CD4-positive, CD25-positive, alpha-beta regulatory T cell (primary cell): ENCODE data around the gene RIPOR1. TPM values are rescaled to one million over a fixed set of nuclear protein-coding genes. Genes with fewer than 3 reads are reported as not detected.

ENCODE experiments used
- ATAC-seq, 2 donors: fragments of 150-1000 bp; cut with Tn5 transposase; one replicate each; pipeline ENCODE4 v1.10.0; 2021; ENCODE audit warnings: low read depth in 2 of 2, moderate number of reproducible peaks in 2 of 2, moderate library complexity in 1 of 2
- DNase-seq, 3 donors: peaks; one replicate each; pipeline versions ENCODE4 v3.0.0 to v3.0.0-alpha.2; 2012 to 2022; ENCODE audit warnings: mixed read lengths in 1 of 3
- H3K27ac ChIP-seq: one replicate; pipeline ENCODE4 v1.7.0; 2013; ENCODE audit warnings: mild to moderate bottlenecking, low read length; ENCODE audit not compliant: insufficient read depth, poor library complexity, severe bottlenecking
- H3K27me3 ChIP-seq: one replicate; pipeline ENCODE4 v1.7.0; 2013; ENCODE audit warnings: low read length; ENCODE audit not compliant: control insufficient read depth, insufficient read depth
- H3K36me3 ChIP-seq: one replicate; pipeline ENCODE4 v1.7.0; 2013; ENCODE audit warnings: mild to moderate bottlenecking, low read length, moderate library complexity; ENCODE audit not compliant: control insufficient read depth, insufficient read depth
- H3K4me1 ChIP-seq: 2 replicates; pipeline ENCODE4 v1.7.0; 2013; ENCODE audit warnings: mild to moderate bottlenecking, low read length; ENCODE audit not compliant: insufficient read depth, control insufficient read depth, poor library complexity, severe bottlenecking
- H3K4me3 ChIP-seq: one replicate; pipeline ENCODE4 v1.7.0; 2013; ENCODE audit warnings: low read depth, mild to moderate bottlenecking, low read length, moderate library complexity
- H3K9me3 ChIP-seq, 2 experiments: 1 replicate in 1 of 2; 2 replicates in 1 of 2; pipeline ENCODE4 v1.7.0; 2013; ENCODE audit warnings: low read length in 2 of 2, mild to moderate bottlenecking in 1 of 2, moderate library complexity in 1 of 2; ENCODE audit not compliant: control insufficient read depth in 2 of 2
- H3K27ac Mint-ChIP-seq, 3 donors: one replicate each; pipeline ENCODE4 v1.8.0; 2020 to 2022; ENCODE audit warnings: mild to moderate bottlenecking in 3 of 3, mixed read lengths in 3 of 3, moderate library complexity in 2 of 3
- H3K27me3 Mint-ChIP-seq: one replicate; pipeline ENCODE4 v1.8.0; 2022; ENCODE audit warnings: mild to moderate bottlenecking, mixed read lengths
- H3K36me3 Mint-ChIP-seq: one replicate; pipeline ENCODE4 v1.8.0; 2020; ENCODE audit warnings: mixed read lengths
- H3K4me1 Mint-ChIP-seq, 4 donors: one replicate each; pipeline ENCODE4 v1.8.0; 2020 to 2022; ENCODE audit warnings: mixed read lengths in 4 of 4, mild to moderate bottlenecking in 1 of 4
- H3K4me3 Mint-ChIP-seq, 4 donors: one replicate each; pipeline ENCODE4 v1.8.0; 2020 to 2022; ENCODE audit warnings: mild to moderate bottlenecking in 4 of 4, mixed read lengths in 4 of 4, moderate library complexity in 3 of 4
- H3K9me3 Mint-ChIP-seq, 7 donors: one replicate each; pipeline ENCODE4 v1.8.0; 2020 to 2022; ENCODE audit warnings: mixed read lengths in 7 of 7, mild to moderate bottlenecking in 3 of 7, moderate library complexity in 2 of 7
- polyA plus RNA-seq, 4 donors: library from polyadenylated mRNA; unstranded; fragments of 300-500 nt; fragmentation: Illumina TruSeq; gene quantifications; one replicate each; pipeline ENCODE4 v1.2.3, GENCODE V29; 2021
- total RNA-seq: library from RNA; stranded (reverse); gene quantifications from one replicate; pipeline ENCODE4 v1.2.3, GENCODE V29; 2022

Gene RIPOR1, protein sequence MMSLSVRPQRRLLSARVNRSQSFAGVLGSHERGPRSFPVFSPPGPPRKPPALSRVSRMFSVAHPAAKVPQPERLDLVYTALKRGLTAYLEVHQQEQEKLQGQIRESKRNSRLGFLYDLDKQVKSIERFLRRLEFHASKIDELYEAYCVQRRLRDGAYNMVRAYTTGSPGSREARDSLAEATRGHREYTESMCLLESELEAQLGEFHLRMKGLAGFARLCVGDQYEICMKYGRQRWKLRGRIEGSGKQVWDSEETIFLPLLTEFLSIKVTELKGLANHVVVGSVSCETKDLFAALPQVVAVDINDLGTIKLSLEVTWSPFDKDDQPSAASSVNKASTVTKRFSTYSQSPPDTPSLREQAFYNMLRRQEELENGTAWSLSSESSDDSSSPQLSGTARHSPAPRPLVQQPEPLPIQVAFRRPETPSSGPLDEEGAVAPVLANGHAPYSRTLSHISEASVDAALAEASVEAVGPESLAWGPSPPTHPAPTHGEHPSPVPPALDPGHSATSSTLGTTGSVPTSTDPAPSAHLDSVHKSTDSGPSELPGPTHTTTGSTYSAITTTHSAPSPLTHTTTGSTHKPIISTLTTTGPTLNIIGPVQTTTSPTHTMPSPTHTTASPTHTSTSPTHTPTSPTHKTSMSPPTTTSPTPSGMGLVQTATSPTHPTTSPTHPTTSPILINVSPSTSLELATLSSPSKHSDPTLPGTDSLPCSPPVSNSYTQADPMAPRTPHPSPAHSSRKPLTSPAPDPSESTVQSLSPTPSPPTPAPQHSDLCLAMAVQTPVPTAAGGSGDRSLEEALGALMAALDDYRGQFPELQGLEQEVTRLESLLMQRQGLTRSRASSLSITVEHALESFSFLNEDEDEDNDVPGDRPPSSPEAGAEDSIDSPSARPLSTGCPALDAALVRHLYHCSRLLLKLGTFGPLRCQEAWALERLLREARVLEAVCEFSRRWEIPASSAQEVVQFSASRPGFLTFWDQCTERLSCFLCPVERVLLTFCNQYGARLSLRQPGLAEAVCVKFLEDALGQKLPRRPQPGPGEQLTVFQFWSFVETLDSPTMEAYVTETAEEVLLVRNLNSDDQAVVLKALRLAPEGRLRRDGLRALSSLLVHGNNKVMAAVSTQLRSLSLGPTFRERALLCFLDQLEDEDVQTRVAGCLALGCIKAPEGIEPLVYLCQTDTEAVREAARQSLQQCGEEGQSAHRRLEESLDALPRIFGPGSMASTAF
- total RNA-seq (16.6 TPM), polyA plus RNA-seq (1 to 10 TPM in 3 of 4 donors, under 1 TPM in 1; 0.91 to 3.1 (median 2.1) TPM)

DNA sequence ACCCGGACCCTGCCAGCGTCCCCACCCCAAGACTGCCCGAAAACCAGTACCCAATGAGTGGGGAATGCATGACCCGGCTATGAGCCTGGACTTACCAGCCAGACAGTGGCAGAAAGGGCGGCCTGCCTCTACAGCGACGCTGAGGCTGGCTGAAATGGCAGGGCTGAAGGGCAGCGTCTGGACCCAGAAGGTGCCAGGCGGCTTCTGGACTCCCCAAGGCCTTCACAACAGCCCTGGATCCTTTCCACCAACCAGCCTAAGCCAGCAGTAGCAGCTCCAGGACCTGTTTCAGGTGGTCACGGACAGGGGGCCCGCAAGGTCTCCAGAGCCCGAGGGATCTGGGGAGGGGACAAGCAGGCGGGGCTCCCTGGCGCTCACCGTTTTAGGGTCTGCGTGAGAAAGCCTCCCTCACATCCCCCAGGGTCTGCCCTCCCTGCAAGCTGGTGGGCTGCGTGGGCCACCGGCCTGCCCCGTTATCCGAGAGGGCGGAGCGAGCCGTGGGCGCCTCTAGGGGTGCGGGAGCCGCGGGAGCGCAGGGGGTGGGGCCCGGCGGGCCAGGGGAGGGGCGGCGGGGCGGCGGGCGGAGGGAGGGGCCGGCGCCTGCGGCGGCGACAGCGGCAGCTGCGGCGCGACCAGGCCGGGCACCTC lies at the start of gene RIPOR1:
RIPOR1 (plus strand) TSS at position 608 of the 648 bp plus-strand sequence. CDS start 9,618 bp downstream, outside the sequence.
- peaks cover 27% of the 10 kb centered on the region for H3K4me1 ChIP-seq
- H3K27ac ChIP-seq, result no peak within 1 kb of the TSS
- H3K27ac Mint-ChIP-seq, result peak within 1 kb of the TSS; percentile 9 to 88 (median 65)
- peak within 1 kb of the TSS; percentile 81 to 90 (median 84) for H3K4me3 Mint-ChIP-seq
- H3K36me3 Mint-ChIP-seq, result no peaks in the 10 kb centered on the region
- H3K9me3 ChIP-seq, result no peaks in the 10 kb centered on the region
- H3K4me1 Mint-ChIP-seq, result peaks cover 0 to 25% (median 12%) of the 10 kb centered on the region in 4 donors
- H3K4me3 ChIP-seq, result no peak within 1 kb of the TSS
- DNase-seq (peak in 1 of 3 donors; percentile 45), ATAC-seq (peak; percentile 35 to 38)
- peaks cover 0 to 3% (median 0%) of the 10 kb centered on the region in 7 donors for H3K9me3 Mint-ChIP-seq
- H3K36me3 ChIP-seq, result no peaks in the 10 kb centered on the region
- peaks cover 71% of the 10 kb centered on the region for H3K27me3 Mint-ChIP-seq
- H3K27me3 ChIP-seq, result peaks cover 14% of the 10 kb centered on the region

DNA sequence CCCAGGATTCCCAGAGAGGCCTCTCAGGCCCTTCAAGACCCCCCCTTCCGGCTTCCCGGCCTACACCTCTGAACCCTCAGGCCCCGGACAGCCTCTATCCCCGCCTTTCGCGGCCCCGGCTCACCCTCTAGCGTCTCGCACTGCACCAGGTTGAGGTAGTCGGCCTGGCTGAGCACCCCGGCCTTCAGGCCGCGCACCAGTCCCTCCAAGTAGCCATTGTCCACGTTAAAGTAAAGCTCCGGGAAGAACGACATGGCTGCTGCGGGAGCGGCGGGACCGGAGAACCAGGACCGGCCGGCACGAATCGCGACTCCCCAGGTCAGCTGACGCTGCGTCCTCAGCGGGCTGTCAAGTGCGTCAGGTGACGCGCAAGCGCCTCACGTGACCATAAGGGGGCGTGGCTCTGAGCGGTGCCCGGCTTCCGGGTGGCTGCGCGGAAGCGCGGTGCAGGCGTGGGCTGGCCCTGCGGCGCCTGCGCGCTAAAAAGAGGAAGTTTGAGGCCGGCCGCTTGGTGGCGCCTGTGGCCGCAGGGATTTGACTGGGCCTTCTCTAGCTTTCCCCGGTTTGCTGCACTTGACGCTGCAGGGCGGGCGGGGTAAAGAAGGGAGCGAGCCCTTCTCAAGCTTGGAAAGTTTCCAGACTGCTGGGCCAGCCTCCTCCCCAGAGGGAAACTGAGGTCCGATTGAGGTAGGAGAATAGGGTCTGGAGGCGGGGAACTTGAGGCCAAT lies 47.6 kb upstream of the RIPOR1 start, which contains the start of gene ATP6V0D1:
ATP6V0D1 (minus strand) TSS at position 325 of the 728 bp plus-strand sequence; CDS start at position 254, 71 bp downstream.
- Histone ChIP-seq H3K36me3 (peaks cover 12% of the 10 kb centered on the region), H3K4me1 (peaks cover 37% of the 10 kb centered on the region), H3K27ac (peak within 1 kb of the TSS; percentile 98), H3K9me3 (no peaks in the 10 kb centered on the region), H3K4me3 (peak within 1 kb of the TSS; percentile 95), H3K27me3 (no peaks in the 10 kb centered on the region)
- Mint-ChIP-seq H3K4me1 (peaks cover 10 to 71% (median 37%) of the 10 kb centered on the region in 4 donors), H3K36me3 (peaks cover 3% of the 10 kb centered on the region), H3K4me3 (peak within 1 kb of the TSS; percentile 97 to 99 (median 99)), H3K9me3 (no peaks in the 10 kb centered on the region), H3K27ac (peak within 1 kb of the TSS; percentile 98 to 100 (median 99)), H3K27me3 (peaks cover 6% of the 10 kb centered on the region)
- DNase-seq (peak; percentile 99), ATAC-seq (peak; percentile 87 to 91)

DNA sequence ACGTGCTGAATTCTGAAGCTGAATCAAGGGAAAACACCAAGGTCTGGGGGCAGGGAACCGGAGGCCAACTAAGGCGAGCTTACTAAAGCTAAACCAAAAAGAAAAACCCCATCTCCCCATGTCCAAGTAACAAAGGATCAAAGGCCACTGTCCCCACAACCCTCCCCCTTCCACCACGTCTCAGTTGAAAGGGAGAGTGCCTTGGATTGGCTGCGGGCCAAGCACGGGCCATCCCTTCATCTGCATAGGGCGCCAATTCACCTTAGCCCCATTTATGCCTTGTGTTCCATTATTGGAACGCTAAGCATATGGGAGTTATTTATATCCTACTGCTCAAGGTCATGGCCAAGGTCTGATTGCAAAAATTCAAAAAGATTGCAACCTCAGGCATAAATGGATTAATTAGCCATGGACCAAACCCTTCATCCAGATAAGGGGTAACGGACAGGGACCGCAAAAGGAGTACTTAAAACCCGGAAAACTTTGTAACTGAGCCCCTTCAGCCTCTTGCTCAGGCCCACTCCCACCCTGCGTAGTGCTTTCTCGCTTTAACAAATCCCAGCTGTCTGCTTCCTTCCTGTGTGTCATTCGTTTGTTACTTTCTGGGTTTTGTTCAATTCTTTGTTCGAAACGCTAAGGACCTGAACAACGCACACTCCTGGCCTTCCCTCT lies 46.9 kb upstream of the RIPOR1 start:
- Histone ChIP-seq H3K36me3 (peaks cover 14% of the 10 kb centered on the region), H3K27ac (peak overlapping the region; percentile 98), H3K9me3 (no peaks in the 10 kb centered on the region), H3K4me3 (peak overlapping the region; percentile 95), H3K4me1 (peaks cover 37% of the 10 kb centered on the region), H3K27me3 (no peaks in the 10 kb centered on the region)
- DNase-seq (peak; percentile 22 to 64 (median 32)), ATAC-seq (no peak)
- Mint-ChIP-seq H3K9me3 (no peaks in the 10 kb centered on the region), H3K4me1 (peaks cover 10 to 64% (median 36%) of the 10 kb centered on the region in 4 donors), H3K27ac (peak overlapping the region; percentile 98 to 100 (median 99)), H3K36me3 (peaks cover 3% of the 10 kb centered on the region), H3K4me3 (peak overlapping the region; percentile 97 to 99 (median 99)), H3K27me3 (peaks cover 6% of the 10 kb centered on the region)

DNA sequence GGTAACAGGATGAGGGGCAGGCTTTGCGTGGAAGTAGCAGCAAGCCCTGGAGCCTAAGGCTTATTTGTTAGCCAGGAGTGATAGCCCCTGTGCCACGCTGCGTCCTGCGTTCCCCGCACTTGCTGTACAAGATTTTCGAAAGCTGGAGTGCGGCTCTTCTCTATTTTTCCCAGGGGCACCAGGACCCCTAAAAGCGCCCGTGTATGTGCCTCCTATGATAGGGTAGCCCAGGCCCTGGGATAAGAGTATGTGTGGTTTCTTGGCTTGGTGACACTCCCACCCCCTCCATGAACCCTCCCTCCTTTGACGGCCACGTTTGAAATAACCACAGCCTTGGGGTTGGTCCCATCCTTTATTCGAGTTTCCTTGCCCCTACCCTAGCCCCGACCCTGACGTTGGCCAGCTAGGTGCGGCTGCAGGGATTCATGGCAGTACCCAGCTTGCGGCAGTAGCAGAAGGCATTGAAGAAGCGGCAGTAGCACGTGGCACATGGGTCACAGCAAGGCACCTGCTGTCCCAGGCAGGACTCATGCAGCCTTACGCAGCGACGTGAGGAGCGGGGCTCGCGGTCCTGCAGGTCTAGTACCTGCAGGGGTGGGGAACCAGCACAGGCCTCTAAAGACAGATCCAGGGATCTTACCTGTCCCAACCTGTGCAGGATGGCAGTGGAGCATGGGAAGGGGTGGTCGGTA lies 46.2 kb upstream of the RIPOR1 start:
- Mint-ChIP-seq H3K9me3 (no peaks in the 10 kb centered on the region), H3K4me1 (peaks cover 5 to 58% (median 33%) of the 10 kb centered on the region in 4 donors), H3K4me3 (peak overlapping the region; percentile 97 to 99 (median 99)), H3K36me3 (peaks cover under 1% of the 10 kb centered on the region), H3K27me3 (peaks cover 6% of the 10 kb centered on the region), H3K27ac (peak overlapping the region; percentile 98 to 100 (median 99))
- DNase-seq (peak in 1 of 3 donors; percentile 10), ATAC-seq (no peak)
- Histone ChIP-seq H3K4me1 (peaks cover 37% of the 10 kb centered on the region), H3K9me3 (no peaks in the 10 kb centered on the region), H3K4me3 (peak overlapping the region; percentile 95), H3K36me3 (peaks cover 19% of the 10 kb centered on the region), H3K27me3 (no peaks in the 10 kb centered on the region), H3K27ac (peak overlapping the region; percentile 98)

DNA sequence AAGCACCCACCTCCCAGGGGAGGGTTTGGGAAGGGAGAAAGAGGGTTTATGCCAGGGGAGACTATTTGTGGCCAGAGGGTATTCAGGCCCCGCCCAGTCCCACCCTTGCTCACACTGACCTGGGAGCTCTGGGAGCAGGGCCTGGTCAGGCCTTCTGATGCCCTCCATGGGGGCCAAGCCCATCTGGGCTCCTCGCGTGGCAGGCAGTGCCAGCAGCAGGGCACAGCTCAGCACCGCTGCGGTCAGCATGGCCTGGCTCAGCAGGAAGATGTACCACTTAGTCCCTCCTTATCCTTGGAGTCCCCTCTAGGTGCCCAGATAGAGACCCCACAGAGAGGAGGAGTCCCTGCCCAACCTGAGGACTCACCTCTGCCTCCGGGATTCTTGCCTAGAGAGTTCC lies 45.5 kb upstream of the RIPOR1 start, which contains the start of gene AGRP:
AGRP (minus strand) TSS at position 398 of the 400 bp plus-strand sequence; CDS start at position 249, 149 bp downstream.
- H3K36me3 Mint-ChIP-seq, result peaks cover 4% of the 10 kb centered on the region
- DNase-seq (no peak), ATAC-seq (no peak)
- Histone ChIP-seq H3K36me3 (peaks cover 21% of the 10 kb centered on the region), H3K27me3 (no peaks in the 10 kb centered on the region), H3K4me3 (peak within 1 kb of the TSS; percentile 95), H3K4me1 (peaks cover 37% of the 10 kb centered on the region), H3K9me3 (no peaks in the 10 kb centered on the region), H3K27ac (peak within 1 kb of the TSS; percentile 98)
- H3K27me3 Mint-ChIP-seq, result peaks cover 6% of the 10 kb centered on the region
- peak within 1 kb of the TSS; percentile 88 to 99 (median 98) for H3K4me3 Mint-ChIP-seq
- peaks cover 4 to 51% (median 28%) of the 10 kb centered on the region in 4 donors for H3K4me1 Mint-ChIP-seq
- H3K9me3 Mint-ChIP-seq, result no peaks in the 10 kb centered on the region
- H3K27ac Mint-ChIP-seq, result peak within 1 kb of the TSS; percentile 82 to 100 (median 99)
